ENCODE data around the gene PSMD3. TPM values are rescaled to one million over a fixed set of nuclear protein-coding genes. Genes with fewer than 3 reads are reported as not detected.

PSMD3 gene
- total RNA-seq, 1 donor from 2014 or later = 193 TPM

DNA sequence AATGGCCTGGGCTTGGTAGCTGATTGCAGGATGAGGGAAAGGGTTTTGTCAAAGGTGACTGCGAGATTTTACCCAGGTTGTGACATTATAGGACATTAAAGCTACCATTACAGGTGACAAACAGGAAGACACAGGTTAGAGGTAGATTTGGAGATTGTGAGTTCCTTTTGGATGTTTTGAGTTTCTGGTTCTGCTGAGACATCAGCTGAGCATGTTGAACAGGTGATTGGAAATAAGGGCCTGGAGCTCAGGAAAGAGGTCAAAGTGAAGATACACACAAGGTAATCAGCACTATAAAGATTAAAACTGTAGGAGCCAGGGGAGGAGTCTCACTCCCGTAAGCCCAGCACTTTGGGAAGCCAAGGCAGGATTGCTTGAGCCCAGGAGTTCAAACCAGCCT lies 11.8 kb upstream of the PSMD3 start:
- intact Hi-C loops (cut with micrococcal nuclease) = no loop called here
- DNase-seq (ENCODE audit: low spot score) = no peak
- Mint-ChIP-seq H3K27ac (no peak overlapping the region), H3K4me3 (ENCODE audit: low read depth) (no peak overlapping the region), H3K4me1 (ENCODE audit: low read depth) (peaks cover 3% of the 10 kb centered on the region), H3K9me3 (no peaks in the 10 kb centered on the region), H3K36me3 (ENCODE audit: low read depth) (no peaks in the 10 kb centered on the region), H3K27me3 (ENCODE audit: low read depth) (peaks cover 28% of the 10 kb centered on the region)

DNA sequence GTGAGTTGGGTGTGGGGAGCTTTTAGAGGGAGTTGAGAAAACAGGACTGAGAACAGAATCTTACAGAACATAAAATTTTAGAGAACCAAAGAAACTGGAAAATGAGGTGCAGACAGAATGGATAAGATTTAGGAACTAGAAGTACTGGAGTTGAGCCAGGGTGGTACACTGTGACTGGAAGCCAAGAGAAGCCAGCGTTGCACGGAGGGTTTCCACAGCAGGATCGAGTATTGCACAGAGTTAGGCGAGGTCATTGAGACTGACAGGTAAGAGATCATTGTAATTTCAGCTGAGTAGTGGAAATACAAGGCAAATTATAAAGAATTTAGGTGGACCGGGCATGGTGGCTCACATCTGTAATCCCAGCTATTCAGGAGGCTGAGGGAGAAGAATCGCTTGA lies 11.2 kb upstream of the PSMD3 start:
- DNase-seq (ENCODE audit: low spot score) = no peak
- Mint-ChIP-seq H3K36me3 (ENCODE audit: low read depth) (no peaks in the 10 kb centered on the region), H3K4me3 (ENCODE audit: low read depth) (no peak overlapping the region), H3K27me3 (ENCODE audit: low read depth) (peaks cover 31% of the 10 kb centered on the region), H3K4me1 (ENCODE audit: low read depth) (no peaks in the 10 kb centered on the region), H3K27ac (no peak overlapping the region), H3K9me3 (no peaks in the 10 kb centered on the region)
- intact Hi-C loops (cut with micrococcal nuclease) = no loop called here

DNA sequence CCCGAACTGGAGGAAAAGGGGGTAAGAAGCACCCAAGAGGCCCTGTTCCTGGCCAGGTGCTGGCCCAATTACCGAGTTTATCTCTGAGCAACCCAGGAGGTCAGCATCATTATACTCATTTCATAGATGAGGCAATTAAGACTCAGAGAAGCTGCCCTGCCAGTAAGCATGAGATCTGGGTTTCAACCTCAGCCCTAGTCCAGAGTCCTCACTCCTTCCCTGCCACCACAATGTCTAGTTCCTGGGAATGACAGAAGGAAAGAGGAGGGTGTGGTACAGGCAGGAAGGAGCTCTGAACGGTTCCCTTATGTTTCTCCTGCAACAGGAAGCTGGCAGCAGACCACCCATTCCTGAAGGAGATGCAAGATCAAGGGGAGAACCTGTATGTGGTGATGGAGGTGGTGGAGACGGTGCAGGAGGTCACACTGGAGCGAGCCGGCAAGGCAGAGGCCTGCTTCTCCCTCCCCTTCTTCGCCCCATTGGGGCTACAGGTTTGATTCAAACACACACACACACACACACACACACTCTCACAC lies 10.4 kb upstream of the PSMD3 start:
- no peak overlapping the region for H3K4me3 Mint-ChIP-seq (ENCODE audit: low read depth)
- no peak for DNase-seq (ENCODE audit: low spot score)
- H3K36me3 Mint-ChIP-seq (ENCODE audit: low read depth) = no peaks in the 10 kb centered on the region
- intact Hi-C loops (cut with micrococcal nuclease) = no loop called here
- no peaks in the 10 kb centered on the region for H3K4me1 Mint-ChIP-seq (ENCODE audit: low read depth)
- no peaks in the 10 kb centered on the region for H3K9me3 Mint-ChIP-seq
- H3K27ac Mint-ChIP-seq = no peak overlapping the region
- peaks cover 31% of the 10 kb centered on the region for H3K27me3 Mint-ChIP-seq (ENCODE audit: low read depth)

DNA sequence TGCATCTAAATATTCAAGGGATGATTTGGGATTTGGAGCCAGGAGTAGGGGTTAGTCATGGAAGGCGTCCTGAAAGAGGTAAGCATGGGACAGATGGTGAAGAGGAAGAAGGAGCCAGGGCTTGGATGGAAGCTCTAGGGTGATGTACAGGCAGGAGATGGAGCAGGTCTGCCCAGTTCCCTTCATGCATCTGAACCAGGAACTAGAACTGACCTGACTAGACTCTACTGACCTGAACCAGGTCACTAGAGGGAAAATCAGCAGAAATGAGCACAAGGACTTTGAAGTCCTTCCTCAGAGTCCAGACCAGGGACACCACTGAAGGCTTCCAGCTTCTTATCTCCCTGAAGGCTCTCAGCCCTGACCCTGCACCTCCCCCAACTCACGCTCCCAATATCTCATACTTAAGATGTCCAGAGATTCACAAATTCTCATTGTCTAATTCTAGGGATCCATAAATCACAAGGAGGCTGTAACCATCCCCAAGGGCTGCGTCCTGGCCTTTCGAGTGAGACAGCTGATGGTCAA lies 9.5 kb upstream of the PSMD3 start:
- intact Hi-C loops (cut with micrococcal nuclease) = no loop called here
- no peaks in the 10 kb centered on the region for H3K9me3 Mint-ChIP-seq
- no peak overlapping the region for H3K4me3 Mint-ChIP-seq (ENCODE audit: low read depth)
- no peaks in the 10 kb centered on the region for H3K36me3 Mint-ChIP-seq (ENCODE audit: low read depth)
- no peaks in the 10 kb centered on the region for H3K4me1 Mint-ChIP-seq (ENCODE audit: low read depth)
- no peak for DNase-seq (ENCODE audit: low spot score)
- H3K27ac Mint-ChIP-seq = no peak overlapping the region
- H3K27me3 Mint-ChIP-seq (ENCODE audit: low read depth) = peaks cover 33% of the 10 kb centered on the region

DNA sequence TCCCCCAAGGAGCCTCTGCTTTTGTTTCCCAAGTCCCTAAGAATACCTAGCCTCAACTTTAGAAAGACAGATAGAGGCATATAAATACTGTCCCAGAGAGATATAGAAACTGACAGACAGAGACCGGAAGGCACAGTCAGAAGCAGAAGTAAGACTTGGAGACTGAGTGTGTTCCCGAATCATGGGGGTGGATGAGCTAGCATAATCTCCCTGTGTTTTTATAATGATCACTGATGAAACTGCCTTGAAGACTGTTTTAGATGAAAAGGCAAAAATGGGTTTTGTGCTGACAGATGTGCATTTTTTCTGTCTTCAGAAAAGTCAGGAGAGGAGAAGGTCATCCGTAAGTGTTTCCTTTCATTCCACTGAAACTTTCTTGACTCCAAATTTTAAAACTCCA lies 8.3 kb upstream of the PSMD3 start:
- no peak for DNase-seq (ENCODE audit: low spot score)
- Mint-ChIP-seq H3K27me3 (ENCODE audit: low read depth) (peaks cover 33% of the 10 kb centered on the region), H3K27ac (no peak overlapping the region), H3K36me3 (ENCODE audit: low read depth) (no peaks in the 10 kb centered on the region), H3K4me1 (ENCODE audit: low read depth) (no peaks in the 10 kb centered on the region), H3K9me3 (no peaks in the 10 kb centered on the region), H3K4me3 (ENCODE audit: low read depth) (no peak overlapping the region)
- intact Hi-C loops (cut with micrococcal nuclease) = no loop called here

- Mint-ChIP-seq H3K4me1 (ENCODE audit: low read depth) (no peaks in the 10 kb centered on the region), H3K27ac (no peak overlapping the region), H3K9me3 (no peaks in the 10 kb centered on the region), H3K36me3 (ENCODE audit: low read depth) (no peaks in the 10 kb centered on the region), H3K4me3 (ENCODE audit: low read depth) (no peak overlapping the region), H3K27me3 (ENCODE audit: low read depth) (peaks cover 33% of the 10 kb centered on the region)
- no peak for DNase-seq (ENCODE audit: low spot score)
- intact Hi-C loops (cut with micrococcal nuclease) = no loop called here
These were observed 7.1 kb upstream of the PSMD3 start for GRCh38 chr17:39973496-39973895.

- Mint-ChIP-seq H3K9me3 (no peaks in the 10 kb centered on the region), H3K4me3 (ENCODE audit: low read depth) (no peak overlapping the region), H3K27me3 (ENCODE audit: low read depth) (peaks cover 35% of the 10 kb centered on the region), H3K27ac (no peak overlapping the region), H3K4me1 (ENCODE audit: low read depth) (peaks cover 4% of the 10 kb centered on the region), H3K36me3 (ENCODE audit: low read depth) (no peaks in the 10 kb centered on the region)
- no peak for DNase-seq (ENCODE audit: low spot score)
- intact Hi-C loops (cut with micrococcal nuclease) = no loop called here
These were observed 6.2 kb upstream of the PSMD3 start for GRCh38 chr17:39974433-39974832.

DNA sequence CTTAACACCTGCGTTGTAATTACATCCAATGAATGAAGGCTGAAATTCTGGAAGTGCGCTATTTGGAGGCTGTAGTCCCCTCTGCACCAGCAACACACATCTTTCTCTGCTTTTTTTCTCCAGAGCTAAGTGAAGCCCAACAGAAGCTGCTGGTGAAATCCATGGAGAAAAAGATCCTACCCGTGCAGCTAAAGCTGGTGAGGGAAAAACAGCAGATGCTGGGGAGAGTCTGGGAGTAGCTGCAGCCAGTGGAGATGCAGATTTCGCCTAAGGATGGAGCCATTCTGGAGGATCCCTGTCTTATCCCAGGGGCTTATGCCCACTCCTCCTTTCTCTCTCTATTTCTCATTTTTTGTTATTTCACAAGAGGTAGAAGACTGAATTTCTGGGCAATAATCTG lies 4.8 kb upstream of the PSMD3 start:
- Mint-ChIP-seq H3K36me3 (ENCODE audit: low read depth) (no peaks in the 10 kb centered on the region), H3K4me3 (ENCODE audit: low read depth) (no peak overlapping the region), H3K4me1 (ENCODE audit: low read depth) (peaks cover 13% of the 10 kb centered on the region), H3K27ac (no peak overlapping the region), H3K27me3 (ENCODE audit: low read depth) (peaks cover 30% of the 10 kb centered on the region), H3K9me3 (no peaks in the 10 kb centered on the region)
- intact Hi-C loops (cut with micrococcal nuclease) = no loop called here
- no peak for DNase-seq (ENCODE audit: low spot score)

- H3K9me3 Mint-ChIP-seq = no peaks in the 10 kb centered on the region
- peak overlapping the region; percentile 93 for H3K4me3 Mint-ChIP-seq (ENCODE audit: low read depth)
- H3K27me3 Mint-ChIP-seq (ENCODE audit: low read depth) = peaks cover 10% of the 10 kb centered on the region
- H3K27ac Mint-ChIP-seq = no peak overlapping the region
- peaks cover 16% of the 10 kb centered on the region for H3K36me3 Mint-ChIP-seq (ENCODE audit: low read depth)
- intact Hi-C loops (cut with micrococcal nuclease) = no loop called here
- DNase-seq (ENCODE audit: low spot score) = no peak
- peaks cover 27% of the 10 kb centered on the region for H3K4me1 Mint-ChIP-seq (ENCODE audit: low read depth)
These were observed 1.5 kb upstream of the PSMD3 start for GRCh38 chr17:39979016-39979670.

DNA sequence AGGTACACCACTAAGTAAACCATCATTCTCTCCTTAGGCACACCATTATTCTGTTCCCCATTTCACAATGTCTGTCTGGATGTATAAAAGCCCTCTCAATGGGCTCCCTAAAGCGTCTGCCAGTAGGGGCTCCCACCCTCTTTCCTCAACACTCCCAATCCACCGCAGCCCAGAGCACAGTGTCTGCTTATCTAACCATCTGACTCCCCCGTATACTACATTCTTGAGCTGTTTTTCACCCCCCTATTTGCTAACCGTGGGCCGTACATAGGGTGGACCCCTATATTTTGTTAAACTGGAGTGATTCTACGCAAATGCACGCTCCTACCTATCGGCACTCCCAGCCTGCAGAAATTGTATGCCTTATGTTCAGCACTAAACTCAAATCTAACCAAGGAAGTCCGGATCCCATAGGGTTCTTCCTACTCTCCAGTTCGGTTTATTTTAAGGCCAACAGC lies 685 bp upstream of the PSMD3 start:
- intact Hi-C loops (cut with micrococcal nuclease) = loop anchor here (1.0 to 5.0 kb wide), 5 partner anchors 21 to 358 kb away; partner anchors contain the start of genes LRRC3C, ORMDL3 and STARD3
- H3K4me1 Mint-ChIP-seq (ENCODE audit: low read depth) = peaks cover 27% of the 10 kb centered on the region
- H3K36me3 Mint-ChIP-seq (ENCODE audit: low read depth) = peaks cover 22% of the 10 kb centered on the region
- H3K4me3 Mint-ChIP-seq (ENCODE audit: low read depth) = peak overlapping the region; percentile 93
- no peak for DNase-seq (ENCODE audit: low spot score)
- H3K27me3 Mint-ChIP-seq (ENCODE audit: low read depth) = peaks cover 8% of the 10 kb centered on the region
- no peaks in the 10 kb centered on the region for H3K9me3 Mint-ChIP-seq
- peak overlapping the region; percentile 74 for H3K27ac Mint-ChIP-seq

- Mint-ChIP-seq H3K36me3 (ENCODE audit: low read depth) (peaks cover 34% of the 10 kb centered on the region), H3K27ac (peak overlapping the region; percentile 74), H3K27me3 (ENCODE audit: low read depth) (peaks cover 6% of the 10 kb centered on the region), H3K4me1 (ENCODE audit: low read depth) (peaks cover 27% of the 10 kb centered on the region), H3K9me3 (no peaks in the 10 kb centered on the region), H3K4me3 (ENCODE audit: low read depth) (peak overlapping the region; percentile 93)
- no peak for DNase-seq (ENCODE audit: low spot score)
- intact Hi-C loops (cut with micrococcal nuclease) = loop anchor here (2.0 to 5.0 kb wide), 3 partner anchors 54 to 344 kb away; partner anchors contain the start of genes LRRC3C, ORMDL3 and STARD3
These were observed 667 bp downstream of the PSMD3 start for GRCh38 chr17:39981207-39981741.

- H3K4me3 Mint-ChIP-seq (ENCODE audit: low read depth) = peak overlapping the region; percentile 93
- H3K27me3 Mint-ChIP-seq (ENCODE audit: low read depth) = peaks cover 6% of the 10 kb centered on the region
- DNase-seq (ENCODE audit: low spot score) = no peak
- peaks cover 27% of the 10 kb centered on the region for H3K4me1 Mint-ChIP-seq (ENCODE audit: low read depth)
- peaks cover 40% of the 10 kb centered on the region for H3K36me3 Mint-ChIP-seq (ENCODE audit: low read depth)
- H3K27ac Mint-ChIP-seq = peak overlapping the region; percentile 74
- H3K9me3 Mint-ChIP-seq = no peaks in the 10 kb centered on the region
- intact Hi-C loops (cut with micrococcal nuclease) = loop anchor here (2.0 to 5.0 kb wide), 3 partner anchors 55 to 345 kb away; partner anchors contain the start of genes LRRC3C, ORMDL3 and STARD3
These were observed 1.3 kb downstream of the PSMD3 start for GRCh38 chr17:39981766-39982375.
